Esophagus muscularis mucosa (tissue), 3 donors: ENCODE data around the gene TTC39C.

Source experiments
- POLR2A ChIP-seq: fragments of 450-650 bp; IDR thresholded peaks from one replicate; pipeline ENCODE4 v1.6.1; 2017; ENCODE audit warnings: antibody characterized with exemption, moderate library complexity, mild to moderate bottlenecking, low read depth
- TF ChIP-seq, protein P1 (sequence below), 3 experiments: fragments of 200-600 bp in 2 of 3; fragments of 450-650 bp in 1 of 3; sonication (generic) in 2 of 3; IDR thresholded peaks; one replicate each; pipeline ENCODE4 v1.5.1; 2017 to 2019; ENCODE audit warnings: antibody characterized with exemption in 3 of 3, mild to moderate bottlenecking in 2 of 3, moderate library complexity in 1 of 3

DNA sequence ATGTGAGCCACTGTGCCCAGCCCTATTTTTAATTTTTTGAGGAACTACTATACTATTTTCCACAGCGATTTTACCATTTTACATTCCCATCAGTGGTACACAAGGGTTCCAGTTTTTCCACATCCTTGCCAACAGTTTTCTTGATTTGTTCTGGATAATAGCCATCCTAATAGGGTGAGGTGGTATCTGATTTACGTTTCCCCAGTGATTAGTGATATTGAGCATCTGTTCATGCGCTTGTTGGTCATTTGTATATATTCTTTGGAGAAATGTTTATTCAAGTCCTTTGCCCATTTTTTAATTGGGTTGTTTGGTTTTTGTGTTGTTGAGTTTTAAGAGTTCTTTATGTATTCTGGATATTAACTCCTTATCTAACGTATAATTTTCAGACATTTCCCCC lies 20.8 kb downstream of the TTC39C start:
- TF ChIP-seq POLR2A = no peak
- TF ChIP-seq, protein P1, sequence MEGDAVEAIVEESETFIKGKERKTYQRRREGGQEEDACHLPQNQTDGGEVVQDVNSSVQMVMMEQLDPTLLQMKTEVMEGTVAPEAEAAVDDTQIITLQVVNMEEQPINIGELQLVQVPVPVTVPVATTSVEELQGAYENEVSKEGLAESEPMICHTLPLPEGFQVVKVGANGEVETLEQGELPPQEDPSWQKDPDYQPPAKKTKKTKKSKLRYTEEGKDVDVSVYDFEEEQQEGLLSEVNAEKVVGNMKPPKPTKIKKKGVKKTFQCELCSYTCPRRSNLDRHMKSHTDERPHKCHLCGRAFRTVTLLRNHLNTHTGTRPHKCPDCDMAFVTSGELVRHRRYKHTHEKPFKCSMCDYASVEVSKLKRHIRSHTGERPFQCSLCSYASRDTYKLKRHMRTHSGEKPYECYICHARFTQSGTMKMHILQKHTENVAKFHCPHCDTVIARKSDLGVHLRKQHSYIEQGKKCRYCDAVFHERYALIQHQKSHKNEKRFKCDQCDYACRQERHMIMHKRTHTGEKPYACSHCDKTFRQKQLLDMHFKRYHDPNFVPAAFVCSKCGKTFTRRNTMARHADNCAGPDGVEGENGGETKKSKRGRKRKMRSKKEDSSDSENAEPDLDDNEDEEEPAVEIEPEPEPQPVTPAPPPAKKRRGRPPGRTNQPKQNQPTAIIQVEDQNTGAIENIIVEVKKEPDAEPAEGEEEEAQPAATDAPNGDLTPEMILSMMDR (IDR thresholded peaks at IDR 0.05) = no peak
